ENCODE data around the gene ZNF69. TPM values are rescaled to one million over a fixed set of nuclear protein-coding genes. Genes with fewer than 3 reads are reported as not detected.

Gene ZNF69
- total and polyA plus RNA-seq, 4 donors, result 2.5 to 12.0 (median 8.9) TPM

DNA sequence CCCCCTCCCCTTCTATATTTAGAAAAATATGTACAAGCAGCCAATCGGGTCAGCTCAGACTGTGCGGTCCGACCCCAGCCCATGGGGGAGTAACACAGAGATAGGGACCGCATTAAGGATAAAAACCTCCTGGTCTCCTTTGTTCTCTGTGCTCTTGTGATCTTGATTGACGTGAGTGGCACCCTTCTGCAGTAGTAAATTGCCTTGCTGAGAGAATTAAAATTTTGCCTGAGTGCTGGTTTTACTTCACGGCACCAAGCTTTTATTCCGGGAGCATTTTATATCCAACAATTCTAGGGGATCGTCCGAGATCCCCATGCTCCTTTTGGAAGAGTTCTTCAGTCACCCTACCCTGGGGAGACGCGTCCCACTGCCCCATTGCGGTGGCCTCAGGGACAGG lies 7.0 kb upstream of the ZNF69 start:
- no peaks in the 10 kb centered on the region for H3K9me3 ChIP-seq (ENCODE audit: control insufficient read depth in 4 of 4, low read length in 3 of 4)
- 88% methylated on average over 12 of the region's 12 CpGs for WGBS

DNA sequence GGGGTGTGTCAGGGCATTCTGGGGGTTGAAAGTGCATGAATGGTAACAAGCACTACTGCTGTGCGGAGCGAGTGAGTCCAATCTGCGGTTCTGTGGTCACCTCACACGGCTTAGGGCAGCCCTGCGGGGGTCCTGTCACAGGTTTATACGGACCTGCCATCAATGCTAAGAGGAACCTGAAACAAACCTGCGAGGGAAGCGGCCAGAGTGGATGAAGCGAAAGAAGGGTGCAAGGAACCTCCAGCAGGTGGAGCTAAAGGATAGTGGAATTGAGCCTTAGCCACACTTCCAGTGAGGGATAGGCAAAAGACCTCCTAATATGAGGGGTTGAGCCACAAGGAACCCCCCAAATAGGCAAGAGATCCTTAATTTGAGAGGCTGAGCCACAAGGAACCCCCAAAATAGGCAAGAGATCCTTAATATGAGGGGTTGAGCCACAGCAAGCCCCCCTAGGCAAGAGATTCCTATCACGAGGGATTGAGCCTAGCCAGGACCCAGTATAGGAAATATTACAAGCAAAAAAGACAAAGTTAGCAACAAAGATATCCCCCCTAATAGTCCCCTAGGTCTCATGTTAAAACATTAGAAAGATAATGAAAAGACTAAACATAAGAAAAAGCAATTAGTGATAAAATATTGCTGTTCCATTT lies 6.3 kb upstream of the ZNF69 start:
- Histone ChIP-seq H3K27ac (ENCODE audit: low read depth in 1 of 2, low read length in 2 of 2) (no peak overlapping the region), H3K36me3 (ENCODE audit: control insufficient read depth in 4 of 4, insufficient read depth in 3 of 4, low read depth in 1 of 4, low read length in 3 of 4) (no peaks in the 10 kb centered on the region), H3K9ac (ENCODE audit: low read depth in 1 of 2, low read length in 2 of 2) (no peak overlapping the region), H3K27me3 (ENCODE audit: control insufficient read depth in 4 of 4, insufficient read depth in 4 of 4, low read length in 3 of 4) (no peaks in the 10 kb centered on the region), H3K4me3 (ENCODE audit: low read depth in 1 of 3, low read length in 3 of 3) (no peak overlapping the region), H3K9me3 (ENCODE audit: control insufficient read depth in 4 of 4, low read length in 3 of 4) (no peaks in the 10 kb centered on the region), H3K4me1 (ENCODE audit: control insufficient read depth in 4 of 4, insufficient read depth in 4 of 4, low read length in 3 of 4) (peaks cover 0 to 3% (median 0%) of the 10 kb centered on the region in 4 donors)
- TF ChIP-seq, protein P1, sequence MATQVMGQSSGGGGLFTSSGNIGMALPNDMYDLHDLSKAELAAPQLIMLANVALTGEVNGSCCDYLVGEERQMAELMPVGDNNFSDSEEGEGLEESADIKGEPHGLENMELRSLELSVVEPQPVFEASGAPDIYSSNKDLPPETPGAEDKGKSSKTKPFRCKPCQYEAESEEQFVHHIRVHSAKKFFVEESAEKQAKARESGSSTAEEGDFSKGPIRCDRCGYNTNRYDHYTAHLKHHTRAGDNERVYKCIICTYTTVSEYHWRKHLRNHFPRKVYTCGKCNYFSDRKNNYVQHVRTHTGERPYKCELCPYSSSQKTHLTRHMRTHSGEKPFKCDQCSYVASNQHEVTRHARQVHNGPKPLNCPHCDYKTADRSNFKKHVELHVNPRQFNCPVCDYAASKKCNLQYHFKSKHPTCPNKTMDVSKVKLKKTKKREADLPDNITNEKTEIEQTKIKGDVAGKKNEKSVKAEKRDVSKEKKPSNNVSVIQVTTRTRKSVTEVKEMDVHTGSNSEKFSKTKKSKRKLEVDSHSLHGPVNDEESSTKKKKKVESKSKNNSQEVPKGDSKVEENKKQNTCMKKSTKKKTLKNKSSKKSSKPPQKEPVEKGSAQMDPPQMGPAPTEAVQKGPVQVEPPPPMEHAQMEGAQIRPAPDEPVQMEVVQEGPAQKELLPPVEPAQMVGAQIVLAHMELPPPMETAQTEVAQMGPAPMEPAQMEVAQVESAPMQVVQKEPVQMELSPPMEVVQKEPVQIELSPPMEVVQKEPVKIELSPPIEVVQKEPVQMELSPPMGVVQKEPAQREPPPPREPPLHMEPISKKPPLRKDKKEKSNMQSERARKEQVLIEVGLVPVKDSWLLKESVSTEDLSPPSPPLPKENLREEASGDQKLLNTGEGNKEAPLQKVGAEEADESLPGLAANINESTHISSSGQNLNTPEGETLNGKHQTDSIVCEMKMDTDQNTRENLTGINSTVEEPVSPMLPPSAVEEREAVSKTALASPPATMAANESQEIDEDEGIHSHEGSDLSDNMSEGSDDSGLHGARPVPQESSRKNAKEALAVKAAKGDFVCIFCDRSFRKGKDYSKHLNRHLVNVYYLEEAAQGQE (IDR thresholded peaks at IDR 0.05), result no peak
- TF ChIP-seq EGR1 (IDR thresholded peaks at IDR 0.05; ENCODE audit: low read depth in 2 of 2), result no peak
- TF ChIP-seq, protein P2, sequence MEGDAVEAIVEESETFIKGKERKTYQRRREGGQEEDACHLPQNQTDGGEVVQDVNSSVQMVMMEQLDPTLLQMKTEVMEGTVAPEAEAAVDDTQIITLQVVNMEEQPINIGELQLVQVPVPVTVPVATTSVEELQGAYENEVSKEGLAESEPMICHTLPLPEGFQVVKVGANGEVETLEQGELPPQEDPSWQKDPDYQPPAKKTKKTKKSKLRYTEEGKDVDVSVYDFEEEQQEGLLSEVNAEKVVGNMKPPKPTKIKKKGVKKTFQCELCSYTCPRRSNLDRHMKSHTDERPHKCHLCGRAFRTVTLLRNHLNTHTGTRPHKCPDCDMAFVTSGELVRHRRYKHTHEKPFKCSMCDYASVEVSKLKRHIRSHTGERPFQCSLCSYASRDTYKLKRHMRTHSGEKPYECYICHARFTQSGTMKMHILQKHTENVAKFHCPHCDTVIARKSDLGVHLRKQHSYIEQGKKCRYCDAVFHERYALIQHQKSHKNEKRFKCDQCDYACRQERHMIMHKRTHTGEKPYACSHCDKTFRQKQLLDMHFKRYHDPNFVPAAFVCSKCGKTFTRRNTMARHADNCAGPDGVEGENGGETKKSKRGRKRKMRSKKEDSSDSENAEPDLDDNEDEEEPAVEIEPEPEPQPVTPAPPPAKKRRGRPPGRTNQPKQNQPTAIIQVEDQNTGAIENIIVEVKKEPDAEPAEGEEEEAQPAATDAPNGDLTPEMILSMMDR (IDR thresholded peaks at IDR 0.05; ENCODE audit: low read depth, low read length, missing input control), result peak; percentile 86
- peak; percentile 92 to 96 for TF ChIP-seq RAD21 (IDR thresholded peaks at IDR 0.05)
- 17% methylated on average over 10 of the region's 10 CpGs for WGBS
- DNase-seq (ENCODE audit: low spot score), result peak; percentile 72

More for the DNA sequence above, 7.0 kb upstream of the ZNF69 start:
- no peak overlapping the region for H3K4me3 ChIP-seq (ENCODE audit: low read depth in 1 of 3, low read length in 3 of 3)
- no peaks in the 10 kb centered on the region for H3K36me3 ChIP-seq (ENCODE audit: control insufficient read depth in 4 of 4, insufficient read depth in 3 of 4, low read depth in 1 of 4, low read length in 3 of 4)
- no peak for DNase-seq (ENCODE audit: low spot score)
- no peaks in the 10 kb centered on the region for H3K27me3 ChIP-seq (ENCODE audit: control insufficient read depth in 4 of 4, insufficient read depth in 4 of 4, low read length in 3 of 4)
- no peak for TF ChIP-seq RXRA (IDR thresholded peaks at IDR 0.05)
- H3K9ac ChIP-seq (ENCODE audit: low read depth in 1 of 2, low read length in 2 of 2), result no peak overlapping the region
- peaks cover 0 to 3% (median 0%) of the 10 kb centered on the region in 4 donors for H3K4me1 ChIP-seq (ENCODE audit: control insufficient read depth in 4 of 4, insufficient read depth in 4 of 4, low read length in 3 of 4)
- no peak overlapping the region for H3K27ac ChIP-seq (ENCODE audit: low read depth in 1 of 2, low read length in 2 of 2)

DNA sequence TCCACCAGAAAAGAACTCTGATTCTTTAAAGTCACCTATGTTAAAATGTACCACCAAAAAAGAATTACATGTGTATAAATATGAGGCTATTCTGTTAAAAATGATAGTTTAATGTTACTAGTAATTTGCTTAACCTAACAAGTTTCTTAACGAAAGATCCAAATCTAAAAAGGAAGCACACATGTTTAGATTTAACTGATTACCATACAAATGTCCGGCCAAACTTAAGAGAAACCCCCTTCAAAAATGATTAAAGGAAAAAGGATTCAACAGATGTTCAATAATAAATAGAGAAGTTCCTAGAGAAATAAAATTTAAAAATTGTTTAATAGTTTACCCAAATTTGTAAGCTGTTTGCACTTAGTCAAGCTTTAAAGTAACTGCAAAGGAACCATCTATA lies 5.0 kb upstream of the ZNF69 start:
- Histone ChIP-seq H3K9ac (ENCODE audit: low read depth in 1 of 2, low read length in 2 of 2) (no peak overlapping the region), H3K9me3 (ENCODE audit: control insufficient read depth in 4 of 4, low read length in 3 of 4) (no peaks in the 10 kb centered on the region), H3K27ac (ENCODE audit: low read depth in 1 of 2, low read length in 2 of 2) (no peak overlapping the region), H3K27me3 (ENCODE audit: control insufficient read depth in 4 of 4, insufficient read depth in 4 of 4, low read length in 3 of 4) (no peaks in the 10 kb centered on the region), H3K36me3 (ENCODE audit: control insufficient read depth in 4 of 4, insufficient read depth in 3 of 4, low read depth in 1 of 4, low read length in 3 of 4) (no peaks in the 10 kb centered on the region), H3K4me3 (ENCODE audit: low read depth in 1 of 3, low read length in 3 of 3) (no peak overlapping the region), H3K4me1 (ENCODE audit: control insufficient read depth in 4 of 4, insufficient read depth in 4 of 4, low read length in 3 of 4) (peaks cover 0 to 9% (median 3%) of the 10 kb centered on the region in 4 donors)
- DNase-seq (ENCODE audit: low spot score), result no peak
- WGBS, result 79% methylated on average over 2 of the region's 2 CpGs
- TF ChIP-seq, protein P3, sequence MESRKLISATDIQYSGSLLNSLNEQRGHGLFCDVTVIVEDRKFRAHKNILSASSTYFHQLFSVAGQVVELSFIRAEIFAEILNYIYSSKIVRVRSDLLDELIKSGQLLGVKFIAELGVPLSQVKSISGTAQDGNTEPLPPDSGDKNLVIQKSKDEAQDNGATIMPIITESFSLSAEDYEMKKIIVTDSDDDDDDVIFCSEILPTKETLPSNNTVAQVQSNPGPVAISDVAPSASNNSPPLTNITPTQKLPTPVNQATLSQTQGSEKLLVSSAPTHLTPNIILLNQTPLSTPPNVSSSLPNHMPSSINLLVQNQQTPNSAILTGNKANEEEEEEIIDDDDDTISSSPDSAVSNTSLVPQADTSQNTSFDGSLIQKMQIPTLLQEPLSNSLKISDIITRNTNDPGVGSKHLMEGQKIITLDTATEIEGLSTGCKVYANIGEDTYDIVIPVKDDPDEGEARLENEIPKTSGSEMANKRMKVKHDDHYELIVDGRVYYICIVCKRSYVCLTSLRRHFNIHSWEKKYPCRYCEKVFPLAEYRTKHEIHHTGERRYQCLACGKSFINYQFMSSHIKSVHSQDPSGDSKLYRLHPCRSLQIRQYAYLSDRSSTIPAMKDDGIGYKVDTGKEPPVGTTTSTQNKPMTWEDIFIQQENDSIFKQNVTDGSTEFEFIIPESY (IDR thresholded peaks at IDR 0.05), result no peak
- TF ChIP-seq, protein P4, sequence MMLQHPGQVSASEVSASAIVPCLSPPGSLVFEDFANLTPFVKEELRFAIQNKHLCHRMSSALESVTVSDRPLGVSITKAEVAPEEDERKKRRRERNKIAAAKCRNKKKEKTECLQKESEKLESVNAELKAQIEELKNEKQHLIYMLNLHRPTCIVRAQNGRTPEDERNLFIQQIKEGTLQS (IDR thresholded peaks at IDR 0.05), result no peak
- no peak for TF ChIP-seq EGR1 (IDR thresholded peaks at IDR 0.05; ENCODE audit: low read depth in 2 of 2)
- no peak for TF ChIP-seq HNF4A (conservative IDR thresholded peaks at IDR 0.05)
- TF ChIP-seq JUND (IDR thresholded peaks at IDR 0.05), result no peak
- no peak for TF ChIP-seq YY1 (IDR thresholded peaks at IDR 0.05)
- TF ChIP-seq, protein P2 (IDR thresholded peaks at IDR 0.05; ENCODE audit: low read depth, low read length, missing input control), result no peak

Measured in liver (tissue), 9 donors.